Measurements from ENCODE around the gene SURF4.

Gene SURF4

GRCh38 chr9:133375724-133376654 is at the start of gene SURF4, which contains the start of gene STKLD1:
SURF4 (minus strand) TSS chr9:133376060; CDS start chr9:133375969, 91 bp downstream.
STKLD1 (plus strand) TSS chr9:133376366; CDS start chr9:133376474, 108 bp downstream.
- peak; percentile 79 for DNase-seq

DNA sequence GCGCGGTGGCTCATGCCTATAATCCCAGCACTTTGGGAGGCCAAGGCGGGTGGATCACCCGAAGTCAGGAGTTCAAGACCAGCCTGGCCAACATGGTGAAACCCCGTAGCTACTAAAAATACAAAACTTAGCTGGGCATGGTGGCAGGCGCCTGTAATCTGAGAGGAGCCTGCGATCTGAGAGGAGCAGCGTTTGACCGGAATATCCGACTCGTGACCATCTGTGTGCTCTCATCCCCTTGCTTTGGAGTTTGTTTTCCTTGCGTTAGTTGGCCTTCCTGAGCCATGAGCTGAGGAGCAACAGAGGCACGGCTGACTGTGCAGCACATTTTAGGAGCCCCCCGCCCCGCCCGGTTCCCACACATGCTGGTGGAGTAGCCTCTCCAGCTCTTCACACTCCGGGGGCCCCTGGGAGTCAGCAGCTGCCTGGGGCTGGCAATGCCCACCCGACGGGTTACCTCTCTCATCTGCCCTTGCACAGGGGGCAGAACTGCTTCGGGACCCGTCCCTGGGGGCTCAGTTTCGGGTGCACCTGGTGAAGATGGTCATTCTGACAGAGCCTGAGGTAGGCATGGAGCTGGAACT is 49.3 kb upstream of the SURF4 start:
- DNase-seq, result no peak

DNA sequence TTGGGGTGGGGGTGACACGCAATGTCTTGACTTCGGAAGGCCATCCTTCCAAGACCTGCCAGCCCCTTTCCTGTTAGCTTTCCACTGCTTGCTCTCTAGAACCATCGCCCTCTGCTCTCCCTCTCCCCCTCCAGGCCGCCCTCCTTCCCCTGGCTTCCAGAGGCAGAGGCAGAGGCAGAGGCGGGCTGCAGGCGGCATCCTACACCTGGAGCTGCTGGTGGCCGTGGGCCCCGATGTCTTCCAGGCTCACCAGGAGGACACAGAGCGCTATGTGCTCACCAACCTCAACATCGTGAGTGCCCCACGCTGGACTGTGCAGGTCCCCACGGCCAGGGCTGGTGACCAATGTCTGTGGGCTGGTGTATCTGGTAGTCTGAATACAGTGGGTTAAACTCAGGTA is 48.3 kb upstream of the SURF4 start:
- DNase-seq, result no peak

DNA sequence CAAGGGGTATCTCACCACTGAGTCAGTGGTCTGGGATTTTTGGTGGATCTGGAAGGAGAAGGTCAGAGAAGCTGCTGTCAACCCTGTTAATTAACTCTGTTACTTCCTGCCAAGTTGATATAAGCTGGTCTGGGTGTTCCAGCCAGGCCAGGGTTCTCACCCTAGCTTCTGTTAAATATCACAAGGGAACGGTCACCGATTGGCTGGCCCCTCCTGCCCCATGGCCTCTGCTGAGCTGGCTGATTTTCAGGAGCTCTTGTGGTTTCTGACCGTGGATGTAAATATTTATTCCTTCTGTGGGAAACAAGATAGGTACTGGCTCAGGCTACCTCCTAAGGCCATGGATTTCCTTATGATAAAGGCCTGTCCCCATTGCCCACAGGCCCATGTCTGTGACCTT is 47.4 kb upstream of the SURF4 start:
- no peak for DNase-seq

DNA sequence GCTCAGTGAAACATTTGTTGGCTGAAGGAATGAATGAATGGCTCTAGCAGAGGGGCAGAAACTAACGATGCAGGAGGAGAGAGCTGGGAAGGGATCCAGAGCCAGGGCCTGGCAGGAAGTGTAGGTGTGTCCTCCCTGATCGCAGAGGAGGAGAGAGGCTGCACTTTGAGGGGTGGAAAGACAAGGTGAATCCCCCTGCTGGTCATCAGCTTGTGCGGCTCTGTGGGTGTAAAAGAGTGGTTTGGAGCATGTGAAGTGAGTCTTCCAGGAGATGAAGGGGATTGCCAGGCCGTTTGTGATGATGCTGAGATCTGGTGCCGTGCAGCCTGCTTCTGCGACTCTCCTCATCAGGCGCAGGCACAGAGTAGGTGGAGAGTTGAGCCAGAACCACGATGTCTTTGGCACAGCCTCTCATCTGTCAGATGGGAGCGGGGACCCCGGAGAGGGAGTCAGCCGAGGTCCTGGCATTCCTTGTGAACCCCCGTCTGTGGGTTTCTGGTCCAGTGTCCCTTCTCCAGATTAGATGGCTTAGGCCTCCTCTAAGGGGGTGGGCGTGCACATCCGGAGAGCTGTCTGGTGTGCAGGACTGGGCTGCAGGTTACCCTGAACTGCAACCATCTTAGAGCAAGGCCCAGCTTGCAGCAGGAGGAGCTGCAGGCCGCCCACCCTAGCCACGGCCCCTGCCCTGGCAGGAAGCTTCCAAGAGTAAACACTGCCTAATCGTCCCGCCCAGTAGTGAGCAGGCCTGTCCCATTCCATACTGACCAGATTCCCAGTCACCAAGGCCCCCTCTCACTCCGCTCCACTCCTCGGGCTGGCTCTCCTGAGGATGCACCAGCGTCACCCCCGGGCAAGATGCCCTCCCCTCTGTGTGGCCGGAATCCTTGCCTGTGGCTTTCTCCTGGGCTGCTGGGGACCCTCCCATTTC is 46.0 kb upstream of the SURF4 start, which contains the start of gene ADAMTS13:
TSS of gene ADAMTS13 (plus strand) at position 753 of the 928 bp plus-strand sequence. CDS start at position 830, 77 bp downstream.
- no peak for DNase-seq

DNA sequence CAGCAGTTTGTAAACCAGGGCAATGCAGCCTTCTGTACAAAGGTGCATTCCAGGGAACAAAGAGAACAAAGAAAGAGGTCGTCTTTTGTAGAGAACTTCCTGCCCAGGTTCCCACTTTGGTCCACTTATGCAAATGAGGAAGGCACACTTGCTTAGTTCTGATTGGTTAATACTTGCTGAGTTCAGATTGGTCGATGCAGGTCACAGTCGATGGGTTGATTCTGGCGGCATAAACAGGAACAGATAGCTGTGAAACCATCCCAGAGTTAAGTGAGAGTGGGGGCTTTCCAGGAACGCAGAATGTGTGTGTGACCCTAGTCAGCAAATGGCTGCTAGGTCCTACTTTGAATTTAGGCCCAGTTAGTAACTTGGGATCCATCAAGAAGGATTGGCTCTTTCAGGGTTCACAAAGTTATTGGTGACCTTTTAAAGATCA is 44.5 kb upstream of the SURF4 start:
- DNase-seq, result no peak

DNA sequence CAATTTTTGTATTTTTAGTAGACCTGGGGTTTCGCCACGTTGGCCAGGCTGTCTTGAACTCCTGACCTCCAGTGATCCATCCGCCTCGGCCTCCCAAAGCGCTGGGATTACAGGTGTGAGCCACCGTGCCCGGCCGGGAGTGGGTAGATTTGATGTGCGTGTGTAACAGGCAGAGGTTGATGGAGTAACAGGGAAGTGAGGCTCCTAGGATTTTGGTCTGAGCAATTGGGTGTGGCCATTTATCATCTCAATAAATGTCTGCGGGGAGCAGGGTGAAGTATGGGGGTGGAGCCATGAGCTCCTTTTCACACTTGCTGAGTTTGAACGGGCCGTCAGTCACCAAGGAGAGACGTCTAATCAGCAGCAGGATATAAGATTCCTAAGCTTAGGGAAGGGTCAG is 43.1 kb upstream of the SURF4 start:
- DNase-seq, result no peak

DNA sequence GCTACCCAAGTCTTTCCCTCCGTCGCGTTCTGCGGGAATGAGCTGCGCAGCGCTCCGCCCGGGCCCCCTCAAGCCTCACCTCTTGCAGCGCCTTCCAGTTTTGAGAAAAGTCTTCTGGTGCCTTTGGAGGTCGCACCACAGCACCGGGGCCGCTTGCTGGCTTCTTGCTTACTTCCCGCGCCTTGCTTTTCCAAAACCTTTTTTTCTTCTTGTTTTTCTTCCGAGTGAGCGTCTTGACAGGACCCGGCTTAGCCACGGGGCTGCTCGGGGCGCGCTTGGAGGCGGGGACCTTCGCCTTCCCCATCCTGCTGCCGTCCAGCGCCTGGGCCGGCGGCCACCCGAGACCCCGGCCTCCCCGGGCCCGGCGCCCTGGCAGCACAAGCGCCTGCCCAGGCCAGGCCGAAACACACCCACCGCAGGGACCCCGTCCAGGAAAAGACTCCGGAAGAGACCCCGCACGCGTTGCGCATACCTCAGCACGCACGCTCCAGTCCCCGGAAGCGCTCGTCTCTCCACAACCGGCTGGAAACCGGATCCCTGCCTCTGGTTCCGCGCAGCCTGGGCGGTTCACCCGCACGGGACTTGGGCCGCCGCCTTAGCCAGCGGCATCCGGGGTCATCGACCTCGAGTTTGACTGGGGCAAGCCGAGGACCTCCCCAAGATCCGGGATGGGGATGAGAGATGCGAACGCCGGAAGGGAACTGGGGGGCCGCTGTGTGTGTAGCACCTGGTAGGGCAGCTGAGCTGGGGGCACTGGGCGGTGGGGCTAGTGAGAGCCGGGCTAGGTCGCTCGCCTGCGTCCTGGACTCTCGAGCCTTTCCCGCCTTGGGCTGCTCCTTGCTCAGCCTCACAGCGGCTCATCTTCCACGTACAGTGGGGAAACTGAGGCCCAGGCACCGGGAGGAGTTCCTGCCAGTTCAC is 41.9 kb upstream of the SURF4 start, which contains the start of gene REXO4:
TSS of gene REXO4 (minus strand) at position 470 of the 921 bp plus-strand sequence. CDS start at position 304, 166 bp downstream.
- DNase-seq, result peak; percentile 76

GRCh38 chr9:133415170-133415569 is 39.3 kb upstream of the SURF4 start:
- no peak for DNase-seq

- DNase-seq, result no peak
Measured at GRCh38 chr9:133408042-133408441, 32.2 kb upstream of the SURF4 start.

DNA sequence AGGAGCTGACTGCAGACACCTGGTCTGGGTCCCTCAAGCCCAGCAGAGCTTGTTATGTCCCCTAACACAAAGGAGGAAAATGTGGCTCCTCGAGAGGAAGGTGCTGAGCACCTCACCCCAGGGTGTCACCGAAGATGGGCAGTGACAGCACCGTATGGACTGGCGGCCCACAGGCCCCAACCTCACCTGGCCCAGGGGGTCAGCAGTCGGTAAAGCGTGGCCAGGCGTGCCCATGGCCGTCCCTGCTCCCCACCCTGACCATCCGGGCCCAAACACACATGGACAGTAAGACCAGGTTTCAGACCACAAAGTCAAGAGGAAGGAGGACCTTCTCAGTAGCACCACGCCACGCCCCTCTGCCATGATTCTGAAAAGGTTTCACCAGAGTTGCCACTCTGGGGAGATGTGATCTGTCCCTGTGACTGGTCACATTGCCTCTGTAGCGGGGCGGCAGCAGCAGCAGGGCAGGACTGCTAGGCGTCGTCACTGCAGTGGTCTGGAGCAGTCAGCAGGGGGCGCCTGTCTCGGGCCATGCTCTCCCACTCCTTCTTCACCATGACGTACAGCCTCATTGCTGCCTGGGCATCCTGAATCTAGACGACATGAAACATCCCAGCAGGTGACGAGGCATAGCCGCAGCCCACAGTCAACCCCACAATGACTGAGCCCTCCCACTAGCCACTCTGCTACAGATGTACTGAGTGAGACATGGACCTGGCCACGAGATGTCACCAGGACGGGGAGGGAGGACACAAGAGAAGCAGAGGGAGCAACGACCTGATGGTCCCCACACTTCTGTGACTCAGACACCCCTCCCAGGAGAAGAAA is 30.8 kb upstream of the SURF4 start:
- peak; percentile 60 for DNase-seq

DNA sequence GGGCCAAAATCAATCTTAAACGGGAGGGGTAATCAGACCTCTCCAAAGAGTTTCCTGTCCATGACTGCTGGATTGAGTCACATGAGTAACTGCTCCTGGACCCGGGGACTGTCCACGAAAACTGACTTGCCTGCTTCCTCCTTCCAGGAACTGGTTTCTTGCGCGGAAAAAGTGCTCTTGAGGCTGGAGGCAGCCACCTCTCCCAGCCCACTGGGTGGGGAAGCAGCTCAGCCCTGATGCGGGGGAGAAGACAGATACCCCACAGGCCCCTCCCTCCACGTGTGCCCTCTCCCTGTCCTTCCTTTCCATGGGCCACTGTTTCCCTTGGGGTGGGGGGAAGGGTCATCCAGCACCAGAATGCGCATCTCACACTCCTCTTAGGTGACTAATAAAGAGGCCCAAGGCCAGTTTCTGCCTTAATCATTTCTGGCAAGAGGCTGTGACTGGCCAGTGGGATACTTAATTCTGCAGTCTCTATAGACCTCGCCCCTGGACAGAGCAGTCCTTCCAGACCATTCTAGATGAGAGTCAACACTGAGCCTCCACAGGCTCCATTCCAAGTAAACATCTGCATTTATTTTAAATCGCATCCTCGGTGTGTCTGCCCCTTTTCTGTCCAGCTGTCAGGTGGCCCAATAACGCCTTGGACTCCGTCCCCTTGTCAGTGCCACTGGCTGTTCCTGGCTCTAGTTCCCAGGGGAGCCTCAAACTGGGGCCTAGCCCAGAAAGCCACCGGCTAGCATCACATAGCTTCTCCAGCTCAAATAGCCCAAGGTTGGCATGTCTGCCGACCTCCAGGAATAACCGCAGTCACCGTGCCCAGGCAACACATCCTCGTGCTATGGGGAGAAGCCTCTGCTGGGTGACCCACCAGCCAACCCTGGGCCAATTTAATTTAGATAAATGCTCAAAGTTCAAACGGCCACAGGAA is 29.9 kb upstream of the SURF4 start:
- DNase-seq, result no peak

DNA sequence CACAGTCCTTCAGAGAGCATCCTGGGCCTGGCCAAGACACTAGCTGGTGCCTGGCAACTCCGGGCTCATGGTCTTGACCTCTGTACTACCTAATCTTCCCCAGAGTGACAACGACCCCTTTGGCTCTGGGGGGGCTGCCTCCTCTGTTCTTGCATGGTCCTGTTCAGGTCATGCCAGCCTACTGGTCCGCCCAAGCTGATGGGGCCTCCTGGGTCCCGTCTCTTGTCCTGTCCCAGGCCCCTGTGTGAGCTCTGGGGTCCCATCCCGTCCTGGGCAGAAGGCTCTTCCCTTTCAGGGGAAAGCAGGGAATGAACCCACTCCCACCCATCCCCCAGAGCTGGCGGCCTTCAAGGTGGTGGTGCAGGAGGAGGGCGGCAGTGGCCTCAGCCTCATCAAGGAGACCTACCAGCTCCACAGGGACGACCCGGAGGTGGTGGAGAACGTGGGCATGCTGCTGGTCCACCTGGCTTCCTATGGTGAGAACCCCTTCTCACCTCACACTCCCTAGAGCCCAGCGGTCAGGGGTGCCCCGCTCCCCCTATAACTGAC is 28.7 kb upstream of the SURF4 start:
- no peak for DNase-seq

GRCh38 chr9:133403766-133404453 is 28.1 kb upstream of the SURF4 start:
- peak; percentile 29 for DNase-seq

DNA sequence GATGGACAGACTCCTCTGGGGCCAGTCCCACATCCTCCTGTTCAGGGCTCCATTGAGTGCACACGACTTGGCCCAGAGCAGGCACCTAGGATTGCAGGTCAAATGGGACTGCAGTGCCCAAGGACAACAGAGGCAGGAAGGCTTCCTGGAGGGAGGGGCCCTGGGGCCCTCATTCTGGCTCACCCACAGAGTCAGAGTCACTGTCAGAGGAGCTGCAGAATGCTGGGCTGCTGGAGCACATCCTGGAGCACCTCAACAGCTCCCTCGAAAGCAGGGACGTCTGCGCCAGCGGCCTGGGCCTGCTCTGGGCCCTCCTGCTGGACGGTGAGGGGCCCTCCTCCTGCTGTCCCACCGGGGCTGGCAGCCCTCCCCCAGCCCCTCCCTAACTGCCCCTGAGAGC is 26.8 kb upstream of the SURF4 start:
- DNase-seq, result no peak

DNA sequence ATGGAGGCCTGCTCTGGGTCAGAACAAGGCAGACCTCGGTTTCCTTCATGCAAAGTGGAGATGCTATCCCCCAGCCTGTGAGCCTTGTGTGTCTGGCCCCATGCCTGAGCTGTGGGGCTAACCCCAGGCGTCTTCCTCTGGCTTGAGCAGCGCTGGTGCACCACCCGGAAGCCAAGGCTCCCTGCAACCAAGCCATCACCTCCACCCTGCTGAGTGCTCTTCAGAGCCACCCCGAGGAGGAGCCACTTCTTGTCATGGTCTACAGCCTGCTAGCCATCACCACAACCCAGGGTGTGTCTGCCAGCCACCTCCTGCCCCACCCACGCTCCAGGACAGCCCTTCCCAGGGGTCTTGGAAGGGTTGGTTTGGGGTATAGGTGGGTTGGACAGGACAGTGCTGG is 25.7 kb upstream of the SURF4 start:
- no peak for DNase-seq

DNA sequence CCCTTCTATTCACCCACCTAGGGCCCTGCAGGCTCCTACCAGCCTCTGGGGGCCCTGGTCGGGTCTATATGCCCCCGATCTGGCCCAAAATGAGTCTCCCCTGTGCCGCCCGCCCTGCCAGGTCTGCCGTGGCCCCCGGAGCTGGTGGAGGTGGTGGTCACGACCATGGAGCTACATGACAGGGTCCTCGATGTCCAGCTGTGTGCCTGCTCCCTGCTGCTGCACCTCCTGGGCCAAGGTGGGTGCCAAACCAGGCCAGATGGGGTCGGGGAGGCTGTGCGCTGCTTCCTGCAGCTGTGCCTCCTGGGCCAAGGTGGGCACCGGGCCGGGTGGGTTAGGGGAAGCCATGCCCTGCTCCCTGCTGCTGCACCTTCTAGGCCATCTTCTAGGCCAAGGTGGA is 24.4 kb upstream of the SURF4 start:
- DNase-seq, result no peak

DNA sequence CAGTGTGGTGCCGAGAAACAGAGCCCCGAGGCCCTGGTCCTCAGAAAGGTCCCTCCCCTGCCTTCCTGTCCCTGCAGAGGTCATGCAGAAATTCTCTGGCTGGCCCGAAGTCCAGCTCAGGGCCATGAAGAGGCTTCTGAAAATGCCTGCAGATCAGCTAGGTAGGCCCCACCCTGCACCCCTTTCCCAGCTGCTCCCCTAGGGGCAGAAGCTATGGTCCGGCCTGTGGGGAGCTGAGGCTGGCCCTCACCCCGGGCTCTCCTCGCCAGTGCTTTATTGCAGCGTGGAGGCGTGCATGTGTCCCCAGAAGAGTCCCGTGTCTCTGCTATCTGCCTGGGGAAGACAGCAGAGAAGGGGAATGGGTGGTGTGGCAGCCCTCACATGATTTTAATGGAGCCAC is 22.0 kb upstream of the SURF4 start:
- no peak for DNase-seq

DNA sequence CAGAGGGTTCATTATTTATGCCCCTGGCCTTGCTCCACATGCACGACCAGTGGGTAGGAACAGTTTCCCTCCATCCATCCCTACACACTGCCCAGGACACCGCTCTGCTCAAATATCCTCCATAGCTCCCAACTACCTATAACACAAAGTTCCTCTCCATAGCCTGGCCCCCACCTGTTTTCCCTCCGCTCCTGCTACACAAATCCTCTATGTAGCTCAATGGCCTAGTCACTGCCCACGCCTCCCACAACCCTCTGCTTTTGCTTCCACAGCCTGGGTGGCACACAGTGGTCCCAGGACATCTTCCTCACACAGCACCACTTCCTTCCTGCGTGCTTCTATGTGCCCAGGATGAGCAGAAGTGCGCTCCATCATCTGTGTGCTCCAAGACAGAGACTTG is 21.5 kb upstream of the SURF4 start:
- DNase-seq, result no peak

Measured in NCI-H1694 treated with DMSO at 0.1 percent for 48 hours (cell line).